BLaER1 treated with 17β-estradiol and CSF1 and Interleukin-3, amounts not matched to agents 10 nM and 100 nM (cell line): ENCODE measurements around the gene GALNS.
A peak's percentile ranks its signal among the peaks of the same experiment; 100 is the strongest.

Experiments
- H3K27ac ChIP-seq, 11 experiments: shearing (Covaris generic); formaldehyde crosslinking; 2 replicates each; pipeline ENCODE4 v1.8.1; 2022
- H3K27me3 ChIP-seq, 11 experiments: shearing (Covaris generic); formaldehyde crosslinking; 2 replicates each; pipeline ENCODE4 v1.8.1; 2022
- H3K36me3 ChIP-seq, 11 experiments: shearing (Covaris generic); formaldehyde crosslinking; 2 replicates each; pipeline ENCODE4 v1.8.1; 2022
- H3K4me1 ChIP-seq, 10 experiments: shearing (Covaris generic); formaldehyde crosslinking; 2 replicates each; pipeline ENCODE4 v1.8.1; 2022
- H3K4me2 ChIP-seq, 11 experiments: shearing (Covaris generic); formaldehyde crosslinking; 2 replicates each; pipeline ENCODE4 v1.8.1; 2022
- H3K4me3 ChIP-seq, 10 experiments: shearing (Covaris generic); formaldehyde crosslinking; 2 replicates each; pipeline ENCODE4 v1.8.1; 2022
- H3K9ac ChIP-seq, 11 experiments: shearing (Covaris generic); formaldehyde crosslinking; 2 replicates each; pipeline ENCODE4 v1.8.1; 2022
- H3K9me3 ChIP-seq, 11 experiments: shearing (Covaris generic); formaldehyde crosslinking; replicated peaks in 1 of 11; 2 replicates each; pipeline ENCODE4 v1.8.1; 2022
- H4K20me1 ChIP-seq, 11 experiments: shearing (Covaris generic); formaldehyde crosslinking; 2 replicates each; pipeline ENCODE4 v1.8.1; 2022
- Cebpa-rat ChIP-seq, 11 experiments: shearing (Covaris generic); IDR thresholded peaks; 2 replicates each; pipeline ENCODE4 v1.8.1; 2022

The GALNS gene

DNA sequence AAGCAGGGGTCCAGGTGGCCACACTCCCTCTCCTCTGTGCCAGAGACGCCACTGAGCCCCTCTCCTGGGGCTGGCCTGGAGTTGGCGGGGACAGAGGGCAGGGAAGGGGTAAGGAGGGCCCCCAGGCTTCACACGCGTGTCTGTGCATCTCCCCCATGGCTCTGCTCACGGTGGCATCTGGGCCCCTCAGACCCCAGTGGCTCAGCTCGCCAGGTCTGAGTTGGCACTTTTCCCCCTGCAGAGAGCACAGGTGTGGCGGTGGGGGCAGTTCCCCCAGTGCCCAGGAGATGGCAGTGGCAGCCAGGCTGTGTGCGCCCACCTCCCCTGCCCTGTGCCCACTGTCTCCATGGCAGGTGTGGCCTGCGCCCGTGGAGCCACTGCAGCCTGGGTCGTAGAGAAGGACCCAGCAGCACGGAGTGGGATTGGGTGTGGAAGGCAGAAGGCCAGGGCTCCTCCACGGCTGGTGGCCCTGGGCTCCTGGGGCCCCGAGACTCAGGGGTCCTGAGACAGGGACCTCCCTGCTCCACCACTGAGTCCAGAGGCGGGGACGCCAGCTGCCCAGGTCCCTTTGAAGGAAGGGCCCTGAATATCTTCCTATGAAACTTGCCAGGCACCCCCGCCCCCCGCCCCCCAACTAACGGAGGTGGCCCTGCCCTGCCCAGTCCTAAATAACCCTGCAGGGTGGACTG, 40.7 kb downstream of the GALNS start:
- Histone ChIP-seq H4K20me1 (peaks cover 0 to 50% (median 15%) of the 10 kb centered on the region in 11 experiments; a peak in 15 of 22 replicates), H3K4me2 (peak overlapping the region in 2 of 11 experiments; percentile 5 to 32; a peak in 1 of 22 replicates), H3K4me3 (no peak overlapping the region), H3K4me1 (peaks cover 13 to 36% (median 21%) of the 10 kb centered on the region in 10 experiments), H3K36me3 (peaks cover 0 to 12% (median 6%) of the 10 kb centered on the region in 11 experiments; a peak in 15 of 22 replicates), H3K9me3 (peaks cover 0 to 8% (median 5%) of the 10 kb centered on the region in 11 experiments; a peak in 11 of 22 replicates), H3K27me3 (no peaks in the 10 kb centered on the region), H3K9ac (peak overlapping the region in 2 of 11 experiments; percentile 15 to 18; a peak in 1 of 22 replicates), H3K27ac (no peak overlapping the region)
- no peak for TF ChIP-seq Cebpa-rat (IDR thresholded peaks at IDR 0.05)

DNA sequence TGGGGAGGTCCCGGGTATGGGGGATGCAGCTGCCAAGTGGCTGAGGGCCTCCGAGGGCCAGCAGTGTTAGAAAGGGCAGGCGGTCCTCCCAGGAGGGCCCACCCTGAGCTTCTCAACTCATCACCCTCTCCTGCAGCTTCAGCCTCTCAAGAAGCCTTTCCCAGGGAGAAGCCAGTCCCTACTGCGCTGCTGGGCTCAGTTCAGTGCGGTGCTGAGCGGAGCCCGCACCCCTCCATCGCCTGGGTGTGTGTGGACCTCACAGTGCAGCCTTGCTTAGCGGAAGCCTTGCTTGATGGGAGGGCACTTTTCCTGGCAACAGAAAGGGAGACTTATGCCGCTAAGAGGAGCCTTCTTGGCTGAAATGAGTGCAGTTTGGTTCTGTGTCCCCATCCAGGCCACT, 41.5 kb downstream of the GALNS start:
- Histone ChIP-seq H3K27ac (0 out of 22 replicates have a peak overlapping the region, but pooled peaks of 1 of the 11 experiments have one; percentile 21), H3K27me3 (no peaks in the 10 kb centered on the region), H4K20me1 (peaks cover under 1 to 50% (median 21%) of the 10 kb centered on the region in 11 experiments; a peak in 21 of 22 replicates), H3K4me3 (no peak overlapping the region), H3K4me2 (no peak overlapping the region), H3K9ac (peak overlapping the region in 2 of 11 experiments; percentile 15 to 18; a peak in 3 of 22 replicates), H3K4me1 (peaks cover 20 to 38% (median 26%) of the 10 kb centered on the region in 10 experiments), H3K36me3 (peaks cover 0 to 5% (median 1%) of the 10 kb centered on the region in 11 experiments; a peak in 10 of 22 replicates), H3K9me3 (peaks cover 0 to 8% (median 5%) of the 10 kb centered on the region in 11 experiments; a peak in 11 of 22 replicates)
- no peak for TF ChIP-seq Cebpa-rat (IDR thresholded peaks at IDR 0.05)

DNA sequence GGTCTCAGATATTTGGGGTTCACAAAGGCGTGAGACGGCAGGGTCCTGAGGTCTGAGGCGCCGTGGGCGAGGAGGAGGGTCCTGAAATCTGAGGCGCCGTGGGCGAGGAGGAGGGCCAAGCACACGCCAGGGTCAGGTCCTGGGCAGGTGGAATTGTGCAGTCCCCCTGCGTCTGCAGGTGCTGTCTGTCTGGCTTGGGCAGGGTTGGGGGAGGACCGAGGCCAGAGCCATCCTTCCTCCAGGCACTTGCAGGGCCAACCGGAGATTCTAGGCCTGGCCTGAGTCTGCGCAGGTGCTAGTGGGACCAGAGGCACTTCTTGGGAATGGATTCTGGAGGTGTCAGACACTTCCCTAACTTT, 42.6 kb downstream of the GALNS start:
- Histone ChIP-seq H3K27ac (no peak overlapping the region; a peak in 1 of 22 replicates), H3K4me3 (no peak overlapping the region), H3K4me2 (no peak overlapping the region), H3K9ac (0 out of 22 replicates have a peak overlapping the region, but pooled peaks of 1 of the 11 experiments have one; percentile 29), H3K4me1 (peaks cover 31 to 49% (median 37%) of the 10 kb centered on the region in 10 experiments), H3K27me3 (no peaks in the 10 kb centered on the region), H3K36me3 (peaks cover 7 to 16% (median 12%) of the 10 kb centered on the region in 11 experiments; a peak in 21 of 22 replicates), H3K9me3 (peaks cover 0 to 8% (median 5%) of the 10 kb centered on the region in 11 experiments; a peak in 11 of 22 replicates), H4K20me1 (peaks cover 11 to 61% (median 32%) of the 10 kb centered on the region in 11 experiments; a peak in 21 of 22 replicates)
- no peak for TF ChIP-seq Cebpa-rat (IDR thresholded peaks at IDR 0.05)

DNA sequence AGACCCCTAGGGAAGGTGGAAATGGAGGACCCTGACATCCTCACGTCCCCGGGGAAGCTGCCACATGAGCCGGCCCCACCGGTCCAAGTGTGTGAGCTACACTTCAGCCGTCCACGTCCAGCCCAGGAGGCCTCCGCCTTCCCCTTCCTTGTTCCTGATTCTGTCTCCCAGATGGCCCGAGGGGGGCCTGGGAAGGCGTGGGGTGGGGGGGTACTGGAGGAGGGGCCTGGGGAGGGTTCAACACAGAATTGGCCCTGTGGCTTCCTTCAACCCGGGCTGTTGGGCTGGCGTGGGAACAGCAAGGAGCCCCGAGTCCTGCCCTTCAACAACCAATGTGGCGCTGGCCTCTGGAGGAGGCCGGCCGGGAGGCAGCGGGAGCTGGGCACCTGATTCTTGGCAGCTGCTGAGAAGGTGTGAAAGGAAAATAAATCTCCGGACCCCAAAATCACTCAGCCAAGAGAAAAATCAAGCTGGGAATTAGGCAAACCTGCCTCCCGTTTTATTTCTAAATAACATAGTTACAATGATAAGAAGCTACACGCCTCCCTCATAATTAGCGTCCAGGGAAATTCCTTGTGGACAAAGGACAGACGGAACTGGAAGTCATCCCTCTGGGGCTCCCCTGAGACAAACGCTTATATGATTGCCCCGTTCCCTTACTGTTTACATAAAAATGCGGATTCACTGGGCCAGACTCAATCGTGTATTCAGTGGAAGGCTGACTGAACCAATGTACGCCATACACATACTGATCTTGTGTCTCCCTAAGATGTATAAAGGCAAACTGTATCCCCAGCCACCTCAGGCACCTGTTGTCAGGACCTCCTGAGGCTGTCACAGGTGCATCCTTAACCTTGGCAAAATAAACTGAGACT, 43.2 kb downstream of the GALNS start:
- peaks cover 14 to 64% (median 38%) of the 10 kb centered on the region in 11 experiments; a peak in 21 of 22 replicates for H4K20me1 ChIP-seq
- H3K4me1 ChIP-seq: peaks cover 34 to 54% (median 41%) of the 10 kb centered on the region in 10 experiments
- peaks cover 10 to 22% (median 18%) of the 10 kb centered on the region in 11 experiments; a peak in 21 of 22 replicates for H3K36me3 ChIP-seq
- no peaks in the 10 kb centered on the region for H3K27me3 ChIP-seq
- peaks cover 0 to 8% (median 5%) of the 10 kb centered on the region in 11 experiments; a peak in 11 of 22 replicates for H3K9me3 ChIP-seq
- peak overlapping the region in 4 of 11 experiments; percentile 29 to 97 (median 90); a peak in 4 of 22 replicates for H3K9ac ChIP-seq
- peak overlapping the region; percentile 75 to 99 (median 97); a peak in 15 of 22 replicates for H3K4me2 ChIP-seq
- no peak for TF ChIP-seq Cebpa-rat (IDR thresholded peaks at IDR 0.05)
- H3K4me3 ChIP-seq: no peak overlapping the region
- H3K27ac ChIP-seq: peak overlapping the region in 9 of 11 experiments; percentile 89 to 99 (median 95); a peak in 12 of 22 replicates

DNA sequence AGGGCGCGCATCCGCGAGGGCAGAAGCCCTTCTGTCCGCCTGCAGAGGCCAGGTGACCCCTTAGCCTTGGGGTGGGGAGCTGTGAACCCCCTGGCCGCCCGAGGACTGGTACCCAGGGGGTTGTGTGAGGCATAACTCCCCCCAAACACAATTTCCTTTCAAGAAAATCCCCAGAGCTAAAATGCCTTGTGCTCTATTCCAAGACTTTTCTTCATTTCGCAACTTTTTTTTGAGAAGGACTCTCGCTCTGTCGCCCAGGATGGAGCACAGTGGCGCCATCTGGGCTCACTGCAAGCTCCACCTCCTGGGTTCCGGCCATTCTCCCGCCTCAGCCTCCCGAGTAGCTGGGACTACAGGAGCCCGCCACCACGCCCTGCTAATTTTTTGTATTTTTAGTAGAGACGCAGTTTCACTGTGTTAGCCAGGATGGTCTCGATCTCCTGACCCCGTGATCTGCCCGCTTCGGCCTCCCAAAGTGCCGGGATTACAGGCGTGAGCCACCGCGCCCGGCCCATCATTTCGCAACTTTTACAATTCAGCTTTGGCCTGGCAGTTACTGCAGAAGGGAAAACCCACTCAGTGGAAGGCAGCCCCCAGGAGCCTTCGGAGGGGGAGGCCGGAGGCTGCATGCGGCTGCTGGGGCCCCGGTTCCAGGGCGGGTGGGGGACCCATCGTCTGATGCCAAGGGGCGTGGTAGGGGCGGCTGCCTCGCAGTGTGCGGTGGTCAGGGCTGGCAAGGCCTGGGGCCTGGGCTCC, 44.1 kb downstream of the GALNS start:
- H3K4me1 ChIP-seq: peaks cover 34 to 62% (median 46%) of the 10 kb centered on the region in 10 experiments
- H3K9me3 ChIP-seq: peaks cover 0 to 8% (median 5%) of the 10 kb centered on the region in 11 experiments; a peak in 11 of 22 replicates
- H3K27ac ChIP-seq: peak overlapping the region in 10 of 11 experiments; percentile 83 to 99 (median 95); a peak in 20 of 22 replicates
- TF ChIP-seq Cebpa-rat (IDR thresholded peaks at IDR 0.05): peak in 6 of 11 experiments; percentile 16 to 87 (median 60); a peak in 8 of 22 replicates
- H3K9ac ChIP-seq: peak overlapping the region; percentile 3 to 97 (median 90); a peak in 20 of 22 replicates
- peaks cover 14 to 64% (median 44%) of the 10 kb centered on the region in 11 experiments; a peak in 21 of 22 replicates for H4K20me1 ChIP-seq
- H3K27me3 ChIP-seq: no peaks in the 10 kb centered on the region
- H3K4me3 ChIP-seq: peak overlapping the region; percentile 61 to 81 (median 72)
- H3K36me3 ChIP-seq: peaks cover 18 to 27% (median 26%) of the 10 kb centered on the region in 11 experiments
- H3K4me2 ChIP-seq: peak overlapping the region; percentile 75 to 99 (median 97)

DNA sequence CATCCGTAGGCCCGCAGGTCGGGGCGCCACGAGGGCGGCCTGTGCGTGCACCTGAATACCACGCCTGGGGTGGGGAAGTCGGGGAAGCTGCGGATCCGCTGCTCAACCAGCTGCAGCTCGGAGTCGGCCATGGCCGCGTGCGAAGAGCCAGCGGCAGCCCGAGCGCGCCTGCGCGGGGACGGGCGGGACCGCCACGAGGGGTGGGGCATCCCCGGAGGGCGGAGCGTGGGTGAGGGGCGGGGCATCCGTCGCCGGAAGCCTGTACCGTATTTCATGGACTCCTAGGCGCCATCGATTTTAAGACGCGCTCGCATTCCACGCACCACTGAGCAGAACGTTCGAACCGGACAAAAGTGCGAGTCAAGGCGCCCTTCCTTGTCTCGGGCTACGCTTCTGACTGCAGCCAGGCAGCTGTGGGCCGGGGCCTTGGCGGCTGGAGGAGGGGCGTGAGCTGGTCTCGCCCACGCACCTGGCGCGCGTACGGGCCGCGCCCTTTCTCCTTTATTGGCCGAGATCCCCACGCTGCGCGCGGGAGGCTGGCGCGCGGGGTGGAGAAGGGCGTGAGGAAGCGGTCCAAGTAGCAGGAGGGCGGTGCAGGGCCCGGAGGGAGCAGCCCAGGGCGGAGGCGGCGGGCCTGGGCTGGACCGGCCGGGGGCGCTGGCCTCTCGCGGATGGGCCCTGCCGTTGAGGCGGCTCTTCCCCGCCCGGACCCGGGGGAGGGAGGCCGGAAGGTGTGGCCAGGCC, 44.8 kb downstream of the GALNS start, which contains the start of gene APRT:
TSS of gene APRT (minus strand) at position 160 of the 744 bp plus-strand sequence. CDS start at position 131, 29 bp downstream.
- peak within 1 kb of the TSS; percentile 80 to 99 (median 95) for H3K27ac ChIP-seq
- H3K9ac ChIP-seq: peak within 1 kb of the TSS; percentile 85 to 97 (median 90)
- no peak for TF ChIP-seq Cebpa-rat (IDR thresholded peaks at IDR 0.05)
- H3K27me3 ChIP-seq: no peaks in the 10 kb centered on the region
- peak within 1 kb of the TSS; percentile 93 to 99 (median 97) for H3K4me2 ChIP-seq
- H3K9me3 ChIP-seq: peaks cover 0 to 8% (median 5%) of the 10 kb centered on the region in 11 experiments; a peak in 11 of 22 replicates
- peaks cover 14 to 64% (median 51%) of the 10 kb centered on the region in 11 experiments; a peak in 21 of 22 replicates for H4K20me1 ChIP-seq
- peaks cover 19 to 35% (median 34%) of the 10 kb centered on the region in 11 experiments for H3K36me3 ChIP-seq
- H3K4me1 ChIP-seq: peaks cover 34 to 68% (median 50%) of the 10 kb centered on the region in 10 experiments
- H3K4me3 ChIP-seq: peak within 1 kb of the TSS; percentile 61 to 81 (median 72)
